HG03175 (cell line): ENCODE results near the gene PHACTR2.
A peak's percentile ranks its signal among the peaks of the same experiment; 100 is the strongest.
"Not testable (repeated sequence)": the region's sequence is repeated elsewhere in the genome, so short reads cannot be mapped to it uniquely, and the experiment has no call there.

ENCODE experiments used
- ATAC-seq: cut with Tn5 transposase; IDR thresholded peaks from one replicate; pipeline ENCODE4 v1.9.1; 2021; ENCODE audit warnings: mild to moderate bottlenecking, moderate library complexity; ENCODE audit not compliant: unreplicated experiment

The PHACTR2 gene

GRCh38 chr6:143851706-143852105 lies 173.9 kb downstream of the PHACTR2 start:
- ATAC-seq: not testable (repeated sequence)

- not testable (repeated sequence) for ATAC-seq
These were observed 177.3 kb downstream of the PHACTR2 start for GRCh38 chr6:143855057-143855456.

- ATAC-seq: not testable (repeated sequence)
These were observed 179.0 kb downstream of the PHACTR2 start for GRCh38 chr6:143856762-143857161.

DNA sequence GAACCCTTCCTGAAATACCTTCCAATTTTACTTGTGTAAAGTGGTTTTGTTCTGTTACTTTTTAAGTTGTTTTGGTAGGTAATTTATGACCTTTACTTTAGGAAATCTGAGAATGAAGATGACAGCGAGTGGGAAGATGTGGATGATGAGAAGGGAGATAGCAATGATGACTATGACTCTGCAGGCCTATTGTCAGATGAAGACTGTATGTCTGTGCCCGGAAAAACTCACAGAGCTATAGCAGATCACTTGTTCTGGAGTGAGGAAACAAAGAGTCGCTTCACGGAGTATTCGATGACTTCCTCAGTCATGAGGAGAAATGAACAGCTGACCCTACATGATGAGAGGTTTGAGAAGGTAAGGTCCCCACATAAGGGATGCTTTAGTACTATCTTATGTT lies 179.9 kb downstream of the PHACTR2 start:
- no peak for ATAC-seq

GRCh38 chr6:143859891-143860660 lies 182.3 kb downstream of the PHACTR2 start:
- ATAC-seq: no peak

- no peak for ATAC-seq
These were observed 186.0 kb downstream of the PHACTR2 start for GRCh38 chr6:143863771-143864170.

DNA sequence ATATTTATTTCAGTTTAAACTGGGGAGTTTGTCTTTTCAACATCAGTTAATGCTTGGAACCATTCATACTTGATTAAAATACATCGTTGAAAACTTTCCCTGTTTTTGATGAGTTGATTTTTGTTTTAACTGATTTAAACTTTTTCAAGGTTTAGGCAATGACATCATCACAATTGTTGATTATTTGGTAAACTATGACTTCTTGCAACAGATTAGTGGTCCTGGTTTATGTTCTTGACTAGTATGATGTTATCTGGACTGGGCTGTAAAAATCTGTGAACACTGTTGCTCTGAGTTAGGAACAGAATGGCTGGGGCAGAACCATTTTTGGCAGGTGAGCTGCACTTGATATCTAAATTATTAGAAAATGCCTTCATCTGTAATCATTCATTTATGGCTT lies 186.5 kb downstream of the PHACTR2 start, which contains the start of gene ZC2HC1B:
Gene ZC2HC1B (plus strand): TSS at position 241 of the 400 bp plus-strand sequence. CDS start 66 bp downstream, at position 307.
- ATAC-seq: no peak

- ATAC-seq: no peak
These were observed 189.5 kb downstream of the PHACTR2 start for GRCh38 chr6:143867236-143867635.

DNA sequence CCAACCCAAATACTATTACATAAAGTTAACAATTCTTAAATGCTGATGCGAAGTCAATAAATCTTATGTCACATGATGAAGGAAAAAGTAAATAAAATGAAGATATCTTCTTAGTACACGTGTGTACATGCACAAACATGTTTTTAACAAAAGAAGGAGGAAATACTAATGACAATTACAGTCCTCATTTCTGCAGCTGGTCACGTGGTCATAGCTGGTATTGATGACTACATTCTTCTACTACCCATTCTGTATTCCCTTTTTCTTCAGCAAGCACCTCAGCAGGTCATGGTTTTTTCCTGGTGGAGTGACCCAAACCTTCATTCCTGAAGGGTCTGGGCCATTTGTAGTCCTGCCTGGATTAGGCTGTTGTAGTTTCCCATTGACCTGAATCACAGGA lies 191.0 kb downstream of the PHACTR2 start:
- not testable (repeated sequence) for ATAC-seq

DNA sequence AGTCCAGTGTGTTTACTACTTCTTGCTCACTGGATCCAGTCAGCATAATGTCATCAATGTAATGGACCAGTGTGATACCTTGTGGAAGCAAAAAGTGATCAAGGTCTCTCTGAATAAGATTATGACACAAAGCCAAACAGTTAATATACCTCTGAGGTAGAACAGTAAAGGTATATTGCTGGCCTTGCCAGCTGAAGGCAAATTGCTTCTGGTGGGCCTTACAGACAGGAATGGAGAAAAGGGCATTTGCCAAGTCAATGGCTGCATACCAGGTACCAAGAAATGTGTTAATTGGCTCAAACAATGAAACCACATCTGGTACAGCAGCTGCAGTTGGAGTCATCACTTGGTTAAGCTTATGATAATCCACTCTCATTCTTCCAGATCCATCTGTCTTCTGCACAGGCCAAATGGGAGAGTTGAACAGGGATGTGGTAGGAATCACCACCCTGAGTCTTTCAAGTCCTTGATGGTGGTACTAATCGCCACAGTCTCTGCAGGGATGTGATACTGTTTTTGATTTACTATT lies 193.5 kb downstream of the PHACTR2 start:
- not testable (repeated sequence) for ATAC-seq

- ATAC-seq: peak; percentile 99
These were observed 194.4 kb downstream of the PHACTR2 start for GRCh38 chr6:143872201-143872600.

DNA sequence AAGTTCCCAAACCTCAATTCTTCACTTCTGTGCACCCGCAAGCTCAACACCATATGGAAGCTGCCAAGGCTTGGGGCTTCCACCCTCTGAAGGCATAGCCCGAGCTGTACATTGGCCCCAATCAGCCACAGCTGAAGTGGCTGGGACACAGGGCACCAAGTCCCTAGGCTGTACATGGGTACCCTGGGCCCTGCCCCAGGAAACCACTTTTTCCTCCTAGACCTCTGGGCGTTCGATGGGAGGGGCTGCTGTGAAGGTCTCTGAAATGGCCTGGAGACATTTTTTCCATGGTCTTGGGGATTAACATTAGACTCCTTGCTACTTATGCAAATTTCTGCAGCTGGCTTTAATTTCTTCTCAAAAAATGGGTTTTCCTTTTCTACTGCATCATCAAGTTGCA lies 195.8 kb downstream of the PHACTR2 start:
- ATAC-seq: not testable (repeated sequence)

DNA sequence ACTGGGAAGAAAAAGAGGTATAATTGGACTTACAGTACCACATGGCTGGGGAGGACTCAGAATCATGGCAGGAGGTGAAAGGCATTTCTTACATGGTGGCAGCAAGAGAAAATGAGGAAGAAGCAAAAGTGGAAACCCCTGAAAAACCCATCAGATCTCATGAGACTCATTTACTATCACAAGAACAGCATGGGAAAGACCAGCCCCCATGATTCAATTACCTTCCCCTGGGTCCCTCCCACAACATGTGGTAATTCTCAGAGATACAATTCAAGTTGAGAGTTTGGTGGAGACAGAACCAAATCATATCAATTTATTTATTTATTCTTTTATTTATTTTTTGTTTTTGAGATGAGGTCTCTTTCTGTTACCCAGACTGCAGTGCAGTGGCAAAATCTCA lies 196.7 kb downstream of the PHACTR2 start:
- not testable (repeated sequence) for ATAC-seq

DNA sequence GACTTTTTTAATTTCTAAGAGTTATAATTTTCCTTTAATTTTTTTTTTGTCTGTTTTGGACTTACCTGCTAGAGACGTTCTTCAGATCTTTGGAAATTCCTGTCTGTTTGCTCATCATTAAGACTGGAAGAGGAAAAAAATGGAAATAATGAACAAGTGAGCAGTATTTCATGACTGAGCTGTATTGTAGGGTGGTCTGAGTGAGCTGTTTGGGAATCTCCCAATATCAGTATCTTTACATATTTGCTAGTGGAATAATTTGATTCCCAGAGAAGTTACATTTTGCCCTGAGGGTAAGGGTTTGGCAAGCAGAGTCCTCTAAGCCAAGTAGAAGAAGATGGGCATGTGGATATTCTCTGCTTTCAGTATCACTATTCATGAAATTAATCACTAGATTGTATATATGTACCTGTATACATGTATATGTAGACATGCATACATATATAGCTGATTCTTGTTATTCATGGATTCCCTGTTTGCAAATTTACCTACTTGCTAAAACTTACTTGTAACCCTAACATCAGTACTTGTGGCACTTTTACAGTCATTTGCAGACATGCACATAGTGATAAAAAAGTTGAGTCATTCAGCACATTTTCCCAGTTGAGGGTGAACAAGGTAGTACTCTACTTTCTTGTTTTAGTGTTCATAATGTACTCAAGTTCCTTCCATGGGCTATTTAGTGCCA lies 200.0 kb downstream of the PHACTR2 start:
- ATAC-seq: no peak

GRCh38 chr6:143878272-143878760 lies 200.6 kb downstream of the PHACTR2 start:
- ATAC-seq: no peak

DNA sequence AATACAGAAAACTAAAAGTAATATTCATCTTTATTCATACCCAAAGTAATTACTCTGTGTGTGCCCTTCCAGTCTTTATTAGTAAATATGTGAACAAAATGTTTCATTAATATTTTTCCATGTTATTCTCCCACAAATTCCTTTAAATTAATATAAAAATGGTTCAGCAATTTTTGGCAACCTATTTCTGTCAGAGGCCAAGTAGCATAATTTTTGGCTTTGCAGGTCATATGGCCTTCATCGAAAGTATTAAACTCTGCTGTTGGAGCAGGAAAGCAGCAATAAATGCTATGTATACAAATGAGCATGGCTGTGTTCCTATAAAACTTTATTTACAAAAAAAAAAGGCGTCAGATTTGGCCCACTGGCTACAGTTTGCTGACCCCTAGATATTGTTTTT lies 202.6 kb downstream of the PHACTR2 start:
- ATAC-seq: no peak
